OCI-LY7 (cell line): ENCODE data around the gene TNKS1BP1.

Experiments
- CTCF ChIP-seq: fragments of 200-600 bp; sonication (generic); conservative IDR thresholded peaks from 2 replicates; pipeline ENCODE4 v1.5.1; 2014; ENCODE audit warnings: mild to moderate bottlenecking, antibody characterized with exemption, low read length, moderate library complexity, mixed read lengths
- EZH2phosphoT487 ChIP-seq: fragments of 200-600 bp; sonication (generic); IDR thresholded peaks from 2 replicates; pipeline ENCODE4 v1.6.1; 2018; ENCODE audit warnings: low read depth, borderline replicate concordance, mild to moderate bottlenecking, mixed run types, antibody characterized with exemption, low read length, moderate library complexity, mixed read lengths

- TF ChIP-seq CTCF (no peak), EZH2phosphoT487 (no peak)
Measured at GRCh38 chr11:57307666-57308270, 17.0 kb downstream of the TNKS1BP1 start.
